Uterus (tissue), 4 donors: ENCODE results near the gene FANCC. TPM values are rescaled to one million over a fixed set of nuclear protein-coding genes. Genes with fewer than 3 reads are reported as not detected.

Experiments used
- DNase-seq, 2 donors: peaks; one replicate each; pipeline ENCODE4 v3.0.0-alpha.2; 2019 to 2020
- H3K27ac ChIP-seq, 2 donors: fragments of 200-600 bp; sonication (generic); 1 replicate in 1 of 2; 2 replicates in 1 of 2; pipeline ENCODE4 v1.5.1; 2016 to 2018
- H3K27me3 ChIP-seq, 2 donors: fragments of 200-600 bp; sonication (generic); one replicate each; pipeline ENCODE4 v1.5.1; 2018 to 2019; ENCODE audit warnings: control low read depth in 1 of 2
- H3K36me3 ChIP-seq, 2 donors: fragments of 200-600 bp; sonication (generic); one replicate each; pipeline ENCODE4 v1.5.1; 2019; ENCODE audit warnings: control low read depth in 1 of 2
- H3K4me1 ChIP-seq, 2 donors: fragments of 200-600 bp; sonication (generic); one replicate each; pipeline ENCODE4 v1.5.1; 2018 to 2019; ENCODE audit warnings: control low read depth in 1 of 2
- H3K4me3 ChIP-seq, 2 donors: fragments of 200-600 bp; sonication (generic); 1 replicate in 1 of 2; 2 replicates in 1 of 2; pipeline ENCODE4 v1.5.1; 2018 to 2019; ENCODE audit warnings: mild to moderate bottlenecking in 1 of 2
- H3K9me3 ChIP-seq, 2 donors: fragments of 200-600 bp; sonication (generic); one replicate each; pipeline ENCODE4 v1.5.1; 2019; ENCODE audit warnings: control low read depth in 1 of 2
- CTCF ChIP-seq, 4 experiments: fragments of 200-600 bp in 2 of 4; fragments of 450-650 bp in 2 of 4; sonication (generic) in 2 of 4; IDR thresholded peaks; one replicate each; pipeline ENCODE4 v1.5.1; 2016 to 2019; ENCODE audit warnings: antibody characterized with exemption in 4 of 4, mild to moderate bottlenecking in 2 of 4, moderate library complexity in 1 of 4
- POLR2A ChIP-seq, 2 donors: fragments of 450-650 bp; IDR thresholded peaks; one replicate each; pipeline ENCODE4 v1.6.1; 2016; ENCODE audit warnings: antibody characterized with exemption in 2 of 2, mild to moderate bottlenecking in 1 of 2, moderate library complexity in 1 of 2
- intact Hi-C: fragments of 100-400 bp; cut with DNase I; formaldehyde crosslinking; loops from one replicate; pipeline ENCODE4 v1.15.1; 2023; ENCODE audit warnings: low total_unique reads
- total RNA-seq, 4 donors: library from RNA; depleted of rRNA in 3 of 4; stranded (reverse); fragments of >200 nt in 3 of 4; gene quantifications; one replicate each; pipeline versions ENCODE4 v1.1.0 to v1.2.4, GENCODE V29; 2014 to 2023
- donor health status: DM: yes; HTN: yes; CAD: no.

The FANCC gene
- total RNA-seq, 4 donors from 2014 or later: 4.1 to 21.4 (median 15.9) TPM

GRCh38 chr9:95077053-95077765 is 240.3 kb downstream of the FANCC start:
- intact Hi-C loops: no loop called here
- H3K4me3 ChIP-seq: no peak overlapping the region
- peak overlapping the region; percentile 73 for H3K27ac ChIP-seq
- no peak for DNase-seq
- no peaks in the 10 kb centered on the region for H3K9me3 ChIP-seq
- no peaks in the 10 kb centered on the region for H3K36me3 ChIP-seq
- H3K27me3 ChIP-seq: no peaks in the 10 kb centered on the region
- H3K4me1 ChIP-seq: peaks cover 20 to 36% of the 10 kb centered on the region in 2 donors
- TF ChIP-seq CTCF (IDR thresholded peaks at IDR 0.05): peak in 1 of 4 experiments; percentile 3
- no peak for TF ChIP-seq POLR2A (IDR thresholded peaks at IDR 0.05)

- Histone ChIP-seq H3K4me1 (peaks cover 20 to 36% of the 10 kb centered on the region in 2 donors), H3K27ac (peak overlapping the region; percentile 73), H3K9me3 (no peaks in the 10 kb centered on the region), H3K27me3 (no peaks in the 10 kb centered on the region), H3K4me3 (no peak overlapping the region), H3K36me3 (no peaks in the 10 kb centered on the region)
- no peak for DNase-seq
- TF ChIP-seq CTCF (IDR thresholded peaks at IDR 0.05) (no peak), POLR2A (IDR thresholded peaks at IDR 0.05) (no peak)
- intact Hi-C loops: no loop called here
Measured at GRCh38 chr9:95076696-95077052, 240.8 kb downstream of the FANCC start.

- Histone ChIP-seq H3K4me3 (no peak overlapping the region), H3K9me3 (no peaks in the 10 kb centered on the region), H3K27me3 (no peaks in the 10 kb centered on the region), H3K4me1 (peaks cover 26 to 36% of the 10 kb centered on the region in 2 donors), H3K36me3 (no peaks in the 10 kb centered on the region), H3K27ac (peak overlapping the region; percentile 14 to 73)
- TF ChIP-seq POLR2A (IDR thresholded peaks at IDR 0.05): no peak
- TF ChIP-seq CTCF (IDR thresholded peaks at IDR 0.05): no peak
- intact Hi-C loops: no loop called here
- DNase-seq: no peak
Measured at GRCh38 chr9:95075700-95076099, 241.8 kb downstream of the FANCC start.

GRCh38 chr9:95074632-95075031 is 242.9 kb downstream of the FANCC start:
- TF ChIP-seq POLR2A (IDR thresholded peaks at IDR 0.05): no peak
- TF ChIP-seq CTCF (IDR thresholded peaks at IDR 0.05): no peak
- H3K27me3 ChIP-seq: no peaks in the 10 kb centered on the region
- peaks cover 30 to 40% of the 10 kb centered on the region in 2 donors for H3K4me1 ChIP-seq
- peak overlapping the region; percentile 11 to 73 for H3K27ac ChIP-seq
- no peaks in the 10 kb centered on the region for H3K36me3 ChIP-seq
- H3K9me3 ChIP-seq: no peaks in the 10 kb centered on the region
- DNase-seq: no peak
- intact Hi-C loops: no loop called here
- no peak overlapping the region for H3K4me3 ChIP-seq

- Histone ChIP-seq H3K27me3 (no peaks in the 10 kb centered on the region), H3K9me3 (no peaks in the 10 kb centered on the region), H3K27ac (peak overlapping the region in 1 of 2 donors; percentile 30), H3K36me3 (no peaks in the 10 kb centered on the region), H3K4me3 (no peak overlapping the region), H3K4me1 (peaks cover 30 to 38% of the 10 kb centered on the region in 2 donors)
- DNase-seq: no peak
- intact Hi-C loops: no loop called here
- TF ChIP-seq CTCF (IDR thresholded peaks at IDR 0.05) (no peak), POLR2A (IDR thresholded peaks at IDR 0.05) (no peak)
Measured at GRCh38 chr9:95073918-95074317, 243.6 kb downstream of the FANCC start.
